HEK293T (cell line): ENCODE data around the gene FOXD4L6.
"Not testable (repeated sequence)": the region's sequence is repeated elsewhere in the genome, so short reads cannot be mapped to it uniquely, and the experiment has no call there.

ENCODE experiments used
- CTCF ChIA-PET: fragments of 350-600 bp; formaldehyde crosslinking; extraction: SDS; loops from one replicate; lab custom pipeline; 2021; ENCODE audit warnings: antibody characterized with exemption, inconsistent platforms; lab: Yijun Ruan, JAX
- POLR2A ChIA-PET: fragments of 350-600 bp; formaldehyde crosslinking; extraction: SDS; loops from one replicate; lab custom pipeline; 2020; ENCODE audit warnings: antibody characterized with exemption, inconsistent platforms; lab: Yijun Ruan, JAX
- DNase-seq: peaks from one replicate; pipeline ENCODE4 v3.0.0; 2012; ENCODE audit warnings: mixed read lengths; ENCODE audit errors: extremely low spot score

FOXD4L6 gene

DNA sequence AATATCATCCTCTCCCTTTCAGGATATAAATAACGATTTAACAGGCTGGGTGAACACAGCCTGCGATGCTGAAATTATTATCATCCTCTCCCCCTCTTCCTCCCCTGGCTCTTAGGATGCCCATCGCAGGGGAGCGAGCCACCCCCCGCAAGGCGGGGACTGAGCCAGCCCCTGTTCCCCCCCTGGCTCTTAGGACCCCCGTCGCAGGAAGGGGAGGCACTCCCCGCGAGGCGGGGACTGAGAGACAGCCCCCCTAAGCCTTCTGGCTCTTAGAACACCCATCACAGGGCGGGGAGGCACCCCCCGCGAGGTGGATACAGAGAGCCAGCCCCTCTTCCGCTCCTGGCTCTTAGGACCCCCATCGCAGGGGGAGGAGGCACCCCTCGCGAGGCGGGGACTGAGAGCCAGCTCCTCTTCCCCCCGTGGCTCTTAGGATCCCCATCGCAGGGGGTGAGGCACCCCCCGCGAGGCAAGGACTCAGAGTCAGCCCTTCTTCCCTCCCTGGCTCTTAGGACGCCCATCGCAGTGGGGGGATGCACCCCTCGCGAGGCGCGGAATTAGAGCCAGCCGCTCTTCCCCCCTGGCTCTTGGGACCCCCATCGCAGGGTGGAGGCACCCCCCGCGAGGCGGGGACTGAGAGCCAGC lies 21.9 kb downstream of the FOXD4L6 start:
- DNase-seq, CTCF ChIA-PET, POLR2A ChIA-PET: not testable (repeated sequence)

DNA sequence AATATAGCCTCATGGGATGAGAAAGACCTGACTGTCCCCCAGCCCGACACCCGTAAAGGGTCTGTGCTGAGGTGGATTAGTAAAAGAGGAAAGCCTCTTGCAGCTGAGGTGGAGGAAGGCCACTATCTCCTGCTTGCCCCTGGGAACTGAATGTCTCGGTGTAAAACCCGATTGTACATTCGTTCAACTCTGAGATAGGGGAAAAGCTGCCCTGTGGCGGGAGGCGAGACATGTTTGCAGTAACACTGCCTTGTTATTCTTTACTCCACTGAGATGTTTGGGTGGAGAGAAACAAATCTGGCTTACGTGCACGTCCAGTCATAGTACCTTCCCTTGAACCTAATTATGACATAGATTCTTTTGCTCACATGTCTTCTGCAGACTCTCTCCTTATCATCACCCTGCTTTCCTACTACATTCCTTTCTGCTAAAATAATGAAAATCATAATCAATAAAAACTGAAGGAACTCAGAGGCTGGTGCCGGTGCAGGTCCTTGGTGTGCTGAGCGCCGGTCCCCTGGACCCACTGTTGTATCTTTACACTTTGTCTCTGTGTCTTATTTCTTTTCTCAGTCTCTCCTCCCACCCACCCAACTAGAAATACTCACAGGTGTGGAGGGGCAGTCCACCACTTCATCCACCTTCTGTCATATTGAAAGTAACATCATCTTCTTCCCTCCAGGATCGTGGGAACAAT lies 22.8 kb downstream of the FOXD4L6 start:
- CTCF ChIA-PET, DNase-seq, POLR2A ChIA-PET: not testable (repeated sequence)

DNA sequence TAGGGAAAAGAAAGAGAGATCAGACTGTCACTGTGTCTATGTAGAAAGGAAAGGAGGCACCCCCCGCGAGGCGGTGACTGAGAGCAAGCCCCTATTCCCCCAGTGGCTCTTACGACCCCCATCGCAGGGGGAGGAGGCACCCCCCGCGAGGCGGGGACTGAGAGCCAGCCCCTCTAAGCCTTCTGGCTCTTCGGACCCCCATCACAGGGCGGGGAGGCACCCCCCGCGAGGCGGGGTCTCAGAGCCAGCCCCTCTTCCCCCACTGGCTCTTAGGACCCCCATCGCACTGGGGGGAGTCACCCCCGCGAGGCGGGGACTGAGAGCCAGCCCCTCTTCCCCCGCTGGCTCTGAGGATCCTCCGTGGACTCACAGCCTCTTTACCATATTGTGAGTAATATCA lies 23.9 kb downstream of the FOXD4L6 start:
- DNase-seq, POLR2A ChIA-PET, CTCF ChIA-PET: not testable (repeated sequence)

DNA sequence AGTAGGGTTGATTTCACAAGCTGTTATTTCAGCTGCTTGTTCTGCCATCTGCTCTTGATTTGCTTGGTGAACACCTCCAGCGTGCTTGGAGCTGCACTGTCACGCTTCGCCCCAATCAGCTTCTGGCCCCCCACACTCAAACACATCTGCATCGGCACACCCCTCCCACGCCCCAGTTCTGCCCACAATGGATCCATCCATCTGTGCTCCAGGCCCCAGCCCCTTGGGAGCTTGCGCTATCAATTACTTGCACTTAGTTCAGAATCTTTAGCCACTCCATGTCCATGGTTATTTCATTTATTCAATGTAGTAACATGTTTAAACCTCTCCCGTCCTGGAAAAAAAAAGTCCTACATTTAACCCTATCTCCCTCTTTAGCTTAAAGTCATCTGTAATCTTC lies 28.0 kb downstream of the FOXD4L6 start:
- POLR2A ChIA-PET, CTCF ChIA-PET, DNase-seq: not testable (repeated sequence)

DNA sequence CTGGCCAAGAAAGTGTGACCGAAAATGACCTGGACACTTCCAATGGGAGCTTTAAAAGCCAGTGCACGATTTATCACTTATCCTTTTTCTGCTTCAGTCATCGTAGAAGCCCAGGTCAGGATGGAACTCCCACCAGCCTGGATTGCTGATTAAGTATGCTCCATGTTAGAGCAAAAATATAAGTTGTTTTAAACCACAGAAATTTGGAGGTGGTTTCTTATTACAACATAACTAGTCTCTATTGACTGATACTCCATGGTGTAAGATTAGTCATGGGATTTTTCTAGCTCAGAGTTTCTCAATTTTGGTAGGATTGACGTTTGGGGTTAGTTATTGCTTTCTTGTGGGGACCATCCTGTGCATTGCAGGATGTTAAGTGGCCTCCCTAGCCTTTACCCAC lies 29.7 kb downstream of the FOXD4L6 start:
- CTCF ChIA-PET, DNase-seq, POLR2A ChIA-PET: not testable (repeated sequence)

DNA sequence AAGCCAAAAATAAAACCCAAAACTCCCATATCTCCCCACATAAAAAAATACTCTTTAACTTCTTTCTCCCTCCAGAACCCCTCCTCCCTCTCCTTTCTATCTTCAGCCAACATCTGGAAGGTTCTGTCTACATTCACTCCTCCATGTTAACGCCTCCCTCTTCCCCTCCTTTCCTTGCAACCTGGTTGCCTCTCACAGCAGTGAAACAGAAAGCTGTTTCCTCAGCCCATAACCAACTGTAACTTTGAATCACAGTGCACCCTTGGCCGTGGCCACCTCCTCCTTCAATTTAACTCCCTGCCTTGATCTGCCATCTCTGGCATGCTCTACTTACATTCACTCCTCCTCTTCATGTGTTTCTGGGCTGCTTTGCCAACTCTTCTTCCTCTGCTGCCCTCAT lies 33.4 kb downstream of the FOXD4L6 start:
- DNase-seq, POLR2A ChIA-PET, CTCF ChIA-PET: not testable (repeated sequence)

DNA sequence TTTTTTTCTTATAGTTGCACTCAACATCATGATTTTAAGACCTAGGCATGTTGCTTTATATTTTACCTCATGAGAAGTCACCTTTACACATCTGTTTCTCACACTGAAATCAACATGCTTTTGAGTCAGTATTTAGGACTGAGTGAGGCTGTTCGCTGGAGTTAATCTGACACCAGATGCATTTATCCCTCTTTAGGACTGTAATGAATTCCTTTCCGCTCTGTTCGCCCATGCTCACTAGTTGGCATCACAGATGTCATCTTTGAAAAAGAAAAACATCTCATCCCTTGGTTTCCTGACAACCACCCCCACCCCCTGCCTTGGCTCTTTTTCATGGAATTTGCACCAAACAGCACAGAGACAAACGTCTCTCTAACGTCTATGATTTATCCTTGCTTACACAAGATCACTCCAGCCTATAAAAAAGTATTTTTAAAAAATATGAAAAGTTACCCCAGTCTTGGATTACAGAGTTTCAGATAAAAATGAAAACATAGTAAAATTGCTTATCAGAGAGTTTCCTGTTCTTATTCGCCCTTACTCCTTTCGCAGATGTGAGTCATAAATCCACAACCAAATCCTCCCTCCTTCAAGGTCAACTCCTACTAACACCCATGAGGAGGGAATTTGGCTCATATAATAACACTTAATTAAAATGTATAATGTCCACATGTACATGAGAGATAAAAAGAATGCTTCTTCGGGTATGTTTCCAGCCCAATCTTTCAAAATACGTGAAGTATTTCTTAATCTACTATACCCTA lies 34.3 kb downstream of the FOXD4L6 start:
- DNase-seq: not testable (repeated sequence)

DNA sequence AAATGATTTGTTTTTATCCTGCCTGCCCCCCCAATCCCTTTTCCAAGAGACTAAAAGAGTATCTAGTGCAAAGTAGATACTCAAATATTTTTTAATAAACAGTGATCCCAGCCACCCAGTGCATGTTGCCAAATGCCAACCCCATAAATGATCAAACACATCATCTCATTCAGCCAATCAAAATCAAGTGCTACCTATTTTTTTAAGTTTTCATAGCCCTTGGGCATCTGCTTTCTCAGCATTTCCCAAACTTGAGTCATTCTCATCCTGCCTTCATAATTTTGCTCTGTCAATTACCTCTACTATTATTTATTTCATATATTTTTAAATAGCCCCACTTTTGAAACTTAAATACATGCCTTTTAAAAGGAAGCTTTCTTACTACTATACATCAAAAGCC lies 37.6 kb downstream of the FOXD4L6 start:
- DNase-seq, POLR2A ChIA-PET, CTCF ChIA-PET: not testable (repeated sequence)

More for the DNA sequence above, 34.3 kb downstream of the FOXD4L6 start:
- POLR2A ChIA-PET, CTCF ChIA-PET: not testable (repeated sequence)

DNA sequence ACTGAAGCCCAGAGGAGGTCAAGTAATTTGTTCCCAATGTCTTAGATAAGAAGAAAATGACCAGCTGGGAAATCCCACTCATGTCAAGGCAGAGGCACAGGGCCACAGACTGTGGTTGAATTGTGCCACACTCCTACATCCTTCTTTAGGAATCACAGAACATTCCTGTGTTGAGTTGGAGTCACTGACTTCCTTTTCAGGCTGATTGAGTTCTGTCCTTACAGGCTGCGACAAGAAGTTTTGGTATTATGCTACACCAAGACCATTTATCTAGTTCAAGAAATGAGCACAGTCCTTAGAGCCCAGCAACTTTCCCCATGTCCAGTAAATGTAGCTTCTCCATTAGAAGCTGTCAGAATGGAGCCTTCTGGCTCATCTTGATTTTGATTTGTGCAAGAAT lies 38.1 kb downstream of the FOXD4L6 start:
- CTCF ChIA-PET, DNase-seq, POLR2A ChIA-PET: not testable (repeated sequence)

DNA sequence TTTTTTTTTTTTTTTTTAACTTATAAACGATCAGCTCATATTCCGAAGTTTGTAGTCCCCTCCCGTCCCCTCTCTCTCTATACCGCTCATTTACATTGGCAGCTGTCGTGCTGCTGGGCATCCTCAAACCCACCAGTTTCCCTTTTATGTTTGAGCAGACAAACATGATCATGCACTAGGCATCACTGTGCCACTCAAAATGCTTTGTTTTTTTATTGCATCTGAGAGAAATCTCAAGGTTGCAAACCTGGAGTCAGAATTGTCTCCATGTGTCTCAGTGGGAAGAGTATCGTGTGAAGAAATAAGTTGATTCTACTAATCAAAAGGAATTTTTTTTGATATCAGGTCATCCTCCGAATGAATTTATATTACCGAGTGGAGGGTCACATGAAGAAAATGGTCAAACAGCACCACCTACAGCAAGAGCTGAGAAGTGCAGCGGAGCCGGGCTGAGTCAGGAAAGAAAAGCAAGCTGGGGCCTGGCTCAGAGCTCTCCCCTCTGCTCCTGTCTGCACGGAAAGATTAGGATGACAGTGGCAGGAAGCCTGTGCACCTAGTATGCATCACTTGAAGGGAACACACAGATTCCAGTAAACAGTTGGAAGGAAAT lies 39.9 kb downstream of the FOXD4L6 start:
- DNase-seq, CTCF ChIA-PET, POLR2A ChIA-PET: not testable (repeated sequence)

DNA sequence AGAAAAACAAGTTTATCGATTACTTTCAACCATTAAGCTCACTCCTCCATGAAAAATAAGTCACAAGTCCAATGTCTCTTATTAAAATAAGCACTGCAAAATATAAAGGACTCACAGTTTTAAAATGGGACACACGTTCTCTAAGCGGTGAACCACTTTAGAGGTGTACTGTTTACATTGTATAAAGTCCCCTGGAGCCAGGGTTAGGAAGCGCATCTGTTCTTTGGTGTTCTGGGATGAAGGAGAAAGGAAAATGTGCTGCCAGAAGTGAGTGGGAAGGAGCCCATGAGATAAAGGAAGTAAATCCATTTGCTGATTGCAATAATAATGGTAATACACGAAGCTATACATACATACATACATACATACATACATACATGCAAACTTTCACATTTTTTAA lies 40.6 kb downstream of the FOXD4L6 start:
- POLR2A ChIA-PET, DNase-seq, CTCF ChIA-PET: not testable (repeated sequence)

DNA sequence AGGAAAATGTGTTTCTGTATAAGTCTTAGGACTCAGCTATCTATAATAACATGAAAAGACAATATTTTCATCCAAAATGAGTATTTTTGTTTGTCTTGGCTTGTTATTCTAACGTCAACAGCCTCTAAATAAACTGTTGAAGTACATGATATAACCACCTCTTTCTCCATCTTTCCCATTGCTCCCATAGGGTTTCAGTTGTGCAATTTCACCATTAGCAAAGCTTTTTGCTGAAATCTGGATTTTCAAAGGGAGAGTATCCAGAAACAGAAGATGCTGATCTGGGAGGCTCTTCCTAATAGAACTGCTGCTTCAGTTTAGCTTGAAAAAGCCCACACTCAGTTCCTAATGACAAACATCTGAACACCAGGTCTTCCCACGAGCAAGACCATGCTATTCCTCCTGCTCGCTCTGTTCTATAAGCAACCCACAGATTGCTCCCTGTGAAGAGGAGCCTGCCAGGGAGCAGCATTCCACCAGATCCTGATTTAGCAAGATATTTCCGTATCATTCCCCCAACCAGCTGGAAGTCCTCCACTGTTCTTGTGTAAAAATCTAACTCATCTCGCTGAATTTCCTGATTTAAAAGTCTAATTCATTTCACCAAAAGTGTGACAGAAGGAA lies 41.2 kb downstream of the FOXD4L6 start:
- DNase-seq, POLR2A ChIA-PET, CTCF ChIA-PET: not testable (repeated sequence)

DNA sequence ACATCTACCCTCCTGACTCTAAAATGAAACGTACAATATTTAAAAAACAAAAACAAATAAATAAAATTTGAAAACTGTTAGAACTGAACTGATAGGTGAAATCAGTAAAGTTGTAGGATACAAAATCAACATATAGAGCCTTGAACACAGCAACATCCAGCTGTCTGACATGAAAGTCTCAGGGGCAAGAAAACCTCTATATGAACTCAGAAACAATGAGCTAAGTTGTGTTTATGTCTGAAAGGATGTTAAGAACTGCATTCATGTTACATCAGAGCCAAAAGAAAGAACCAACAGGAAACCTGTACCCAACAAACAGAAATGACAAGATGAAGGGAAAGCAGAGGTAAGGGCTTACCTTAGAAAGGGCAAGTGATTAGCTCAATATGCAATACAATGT lies 41.8 kb downstream of the FOXD4L6 start:
- POLR2A ChIA-PET, DNase-seq, CTCF ChIA-PET: not testable (repeated sequence)

DNA sequence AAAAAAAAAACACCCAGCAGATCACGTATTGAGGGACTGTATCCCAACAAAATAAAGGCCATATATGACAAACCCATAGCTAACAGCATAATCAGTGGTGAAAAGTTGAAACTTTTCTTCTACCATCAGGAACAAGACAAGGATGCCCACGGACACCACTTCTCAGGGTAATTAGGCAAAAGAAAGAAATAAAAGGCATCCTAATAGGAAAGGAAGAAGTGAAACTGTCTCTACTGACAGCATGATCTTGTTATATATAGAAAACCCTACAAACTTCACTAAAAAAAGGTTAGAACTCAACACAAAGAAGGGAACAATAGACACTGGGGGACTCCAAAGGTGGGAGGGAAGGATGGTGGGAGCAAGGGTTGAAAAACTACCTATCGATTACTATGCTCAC lies 42.3 kb downstream of the FOXD4L6 start:
- CTCF ChIA-PET, POLR2A ChIA-PET, DNase-seq: not testable (repeated sequence)

DNA sequence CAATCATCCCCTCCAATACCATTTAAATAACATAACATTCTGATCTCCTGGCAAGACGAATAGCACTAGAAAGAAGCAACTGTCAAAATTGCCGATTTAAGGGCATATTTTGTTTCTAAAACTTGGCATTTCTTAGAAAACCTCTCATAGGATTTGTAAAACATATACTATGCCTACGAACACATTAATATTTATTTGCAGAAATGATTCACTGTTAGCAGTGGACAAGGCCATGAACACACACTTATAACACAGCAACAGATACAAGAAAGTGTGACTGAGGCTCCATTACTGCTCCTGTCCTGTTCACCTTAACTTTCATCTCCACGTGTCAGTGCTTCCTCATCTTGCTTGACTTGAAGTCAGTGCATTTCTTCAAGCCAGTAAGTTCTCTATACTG lies 46.1 kb downstream of the FOXD4L6 start:
- POLR2A ChIA-PET, CTCF ChIA-PET, DNase-seq: not testable (repeated sequence)

DNA sequence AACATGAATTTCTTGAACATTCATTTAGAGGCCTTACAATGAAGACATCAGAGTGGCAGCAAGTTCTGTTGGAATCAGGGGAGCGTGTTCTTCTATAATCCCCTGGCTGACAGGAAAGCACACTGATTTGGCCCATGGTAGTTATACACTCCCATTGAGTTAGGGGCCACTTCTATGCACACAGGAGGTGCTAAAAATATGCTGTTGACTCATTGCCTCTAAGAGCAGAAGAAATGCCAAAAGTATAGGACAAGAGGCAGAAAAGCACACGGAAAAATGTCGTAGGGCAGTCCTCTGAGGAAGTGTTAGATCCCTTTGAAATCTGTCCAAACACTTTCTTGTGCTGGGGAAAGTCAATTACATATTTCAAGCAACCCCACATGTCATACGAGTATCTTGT lies 49.0 kb downstream of the FOXD4L6 start:
- CTCF ChIA-PET, POLR2A ChIA-PET, DNase-seq: not testable (repeated sequence)

DNA sequence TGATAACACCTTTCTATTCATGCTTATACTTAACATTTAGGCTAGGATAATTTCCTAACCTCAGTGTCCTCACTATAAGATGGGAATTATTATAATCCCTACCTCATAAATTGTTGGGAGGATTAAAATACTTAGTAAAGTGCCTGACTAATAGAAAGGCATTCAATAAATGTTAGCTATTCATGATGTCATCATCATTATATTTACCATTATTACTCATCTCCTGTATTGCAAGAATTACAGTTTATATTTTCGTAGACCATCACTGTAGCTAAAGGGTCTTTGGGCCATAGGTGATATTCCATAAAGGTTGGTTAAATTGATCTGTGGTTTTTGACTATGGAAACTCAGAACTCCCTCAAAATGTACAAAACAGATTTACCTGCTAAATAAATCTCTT lies 50.9 kb downstream of the FOXD4L6 start:
- CTCF ChIA-PET, DNase-seq, POLR2A ChIA-PET: not testable (repeated sequence)
